Non-pigmented ciliary epithelial cell (primary cell): ENCODE measurements around the gene TCF7L2.

Experiments used
- DNase-seq: peaks from one replicate; pipeline ENCODE4 v3.0.0-alpha.2; 2010; ENCODE audit warnings: low read depth

Gene TCF7L2

GRCh38 chr10:112966194-112966855 is 16.3 kb downstream of the TCF7L2 start:
- DNase-seq: no peak

GRCh38 chr10:112967200-112967599 is 17.2 kb downstream of the TCF7L2 start:
- DNase-seq: no peak

GRCh38 chr10:112969131-112969530 is 19.1 kb downstream of the TCF7L2 start:
- no peak for DNase-seq

DNA sequence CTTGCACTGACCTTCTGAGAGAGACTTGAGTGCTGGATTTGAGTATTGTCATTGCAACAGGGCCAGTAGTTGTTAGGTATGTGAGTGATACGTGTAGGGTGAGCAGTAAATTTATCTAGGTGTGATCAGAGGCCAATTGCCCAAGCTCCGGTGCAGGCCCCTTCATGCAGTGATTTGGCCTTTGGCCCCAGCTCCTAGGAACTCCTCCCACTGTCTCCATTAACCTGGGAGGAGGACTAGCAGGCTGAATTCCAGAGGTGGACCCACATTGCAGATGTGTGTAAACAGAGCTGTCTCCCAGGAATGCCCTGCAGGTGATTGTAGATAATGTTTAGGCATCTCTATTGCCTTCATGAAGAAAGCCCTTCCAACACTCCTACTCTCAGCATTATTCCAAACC is 19.5 kb downstream of the TCF7L2 start:
- no peak for DNase-seq

DNA sequence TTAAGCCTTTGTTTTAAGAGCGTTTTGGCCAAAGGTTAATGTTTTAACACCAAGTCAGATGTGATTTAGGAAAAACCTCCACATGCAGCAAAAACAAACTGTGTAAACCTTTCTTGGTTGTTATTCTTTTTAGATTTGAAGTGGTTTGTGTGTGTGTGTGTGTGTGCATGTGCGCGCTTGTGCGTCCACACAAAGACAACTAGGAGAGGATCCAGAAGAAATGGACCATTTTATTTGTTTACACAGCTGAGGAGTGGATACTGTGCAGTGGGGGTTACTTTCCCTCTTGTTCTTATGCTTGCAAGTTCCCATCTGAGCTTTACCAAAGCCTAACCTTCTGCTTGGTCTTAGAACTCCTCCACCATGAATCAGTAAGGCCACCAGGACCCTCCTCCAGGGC is 20.0 kb downstream of the TCF7L2 start:
- no peak for DNase-seq

DNA sequence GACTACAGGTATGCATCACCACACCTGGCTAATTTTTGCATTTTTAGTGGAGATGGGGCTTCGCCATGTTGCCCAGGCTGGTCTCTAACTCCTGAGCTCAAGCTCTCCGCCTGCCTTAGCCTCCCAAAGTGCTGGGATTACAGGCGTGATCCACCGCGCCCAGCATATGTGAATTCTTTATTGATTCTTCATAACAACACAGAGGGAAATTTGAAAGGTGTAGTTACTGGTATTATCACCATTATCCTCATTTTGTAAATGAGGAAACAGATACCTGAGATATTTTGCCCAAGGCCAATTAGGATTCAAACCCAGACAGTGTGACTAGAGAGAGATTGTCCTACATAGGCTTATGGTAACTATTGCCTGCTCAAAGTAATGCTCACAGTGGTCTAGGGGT is 22.6 kb downstream of the TCF7L2 start:
- no peak for DNase-seq

DNA sequence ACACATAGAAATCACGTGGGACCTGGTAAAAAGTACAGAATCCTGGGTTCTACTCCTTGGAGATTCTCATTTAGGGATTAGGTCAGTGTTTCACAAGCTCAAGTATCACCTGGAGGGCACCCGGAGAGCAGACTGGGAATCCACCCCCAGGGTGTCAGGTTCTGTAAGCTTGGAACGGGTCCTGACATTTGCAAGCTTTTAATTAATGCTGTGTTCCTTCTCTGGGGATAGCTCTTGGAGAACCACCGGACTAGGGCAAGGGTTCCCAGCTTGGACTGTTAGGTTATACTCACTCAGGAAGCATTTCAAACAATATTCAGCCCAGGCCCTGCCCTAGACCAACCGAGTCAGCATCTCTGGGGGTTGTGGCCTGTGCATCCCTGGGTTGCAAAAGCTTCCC is 23.0 kb downstream of the TCF7L2 start:
- no peak for DNase-seq

GRCh38 chr10:112973805-112974204 is 23.8 kb downstream of the TCF7L2 start:
- no peak for DNase-seq

DNA sequence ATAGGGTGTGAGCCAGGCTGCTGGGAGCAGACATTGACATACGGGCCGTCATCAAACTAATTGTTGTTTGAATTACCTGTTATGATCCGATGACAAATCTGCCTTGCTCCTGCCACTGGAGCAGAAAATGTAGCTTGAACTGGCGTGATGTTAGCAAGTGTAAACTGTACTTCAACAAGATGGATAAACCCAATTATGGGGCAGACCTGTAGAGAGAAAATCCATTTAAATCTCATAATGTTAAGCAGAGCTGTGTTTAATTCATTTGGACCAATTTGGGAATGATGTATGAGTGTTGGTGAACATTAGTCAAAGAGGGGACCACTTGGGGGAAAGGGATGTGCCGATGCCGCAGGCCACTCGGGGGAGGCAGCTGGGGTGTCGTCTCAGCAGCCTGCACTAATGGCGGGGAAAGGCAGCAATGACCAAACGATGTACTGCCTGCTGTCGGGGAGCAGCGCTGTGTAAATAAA is 27.4 kb downstream of the TCF7L2 start:
- DNase-seq: no peak

DNA sequence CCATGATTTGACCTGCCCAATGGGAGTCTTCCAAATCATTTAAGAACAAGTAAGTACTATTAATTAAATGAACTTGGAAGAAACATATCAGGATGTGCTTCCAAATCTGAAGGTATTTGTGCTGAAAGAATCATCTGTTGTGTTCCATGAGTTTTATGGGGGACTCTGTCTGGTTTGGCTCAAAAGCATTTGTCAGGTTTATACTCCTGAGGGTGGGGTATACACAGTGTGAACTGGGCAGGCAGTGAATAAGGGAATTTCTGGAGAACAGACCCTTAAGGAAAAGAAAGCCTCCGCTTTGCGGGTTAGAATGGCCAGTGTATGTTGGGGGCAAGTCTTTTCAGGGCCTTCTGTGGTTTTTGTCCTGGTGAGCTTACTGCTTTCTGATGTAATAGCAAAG is 29.9 kb downstream of the TCF7L2 start:
- no peak for DNase-seq

DNA sequence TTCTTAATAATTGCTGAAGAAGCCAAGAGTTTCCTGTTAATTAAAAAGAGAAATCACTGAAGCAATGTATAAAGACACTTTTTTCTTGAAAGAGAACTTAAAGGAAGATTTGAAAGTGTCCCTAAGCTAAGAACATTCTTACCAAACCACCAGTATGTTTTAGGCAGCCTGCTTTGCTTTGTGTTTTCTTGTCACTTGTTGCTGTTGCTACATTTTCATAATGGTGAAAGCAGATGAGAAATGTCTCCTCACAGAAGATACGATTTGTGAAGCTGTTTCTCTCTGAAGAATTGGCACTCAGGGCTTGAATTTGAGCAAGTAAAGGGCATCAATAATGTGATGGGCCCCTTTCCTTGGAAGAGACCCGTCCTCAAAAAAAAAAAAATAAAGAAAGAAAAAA is 30.9 kb downstream of the TCF7L2 start:
- DNase-seq: no peak

GRCh38 chr10:112981553-112981952 is 31.5 kb downstream of the TCF7L2 start:
- no peak for DNase-seq

DNA sequence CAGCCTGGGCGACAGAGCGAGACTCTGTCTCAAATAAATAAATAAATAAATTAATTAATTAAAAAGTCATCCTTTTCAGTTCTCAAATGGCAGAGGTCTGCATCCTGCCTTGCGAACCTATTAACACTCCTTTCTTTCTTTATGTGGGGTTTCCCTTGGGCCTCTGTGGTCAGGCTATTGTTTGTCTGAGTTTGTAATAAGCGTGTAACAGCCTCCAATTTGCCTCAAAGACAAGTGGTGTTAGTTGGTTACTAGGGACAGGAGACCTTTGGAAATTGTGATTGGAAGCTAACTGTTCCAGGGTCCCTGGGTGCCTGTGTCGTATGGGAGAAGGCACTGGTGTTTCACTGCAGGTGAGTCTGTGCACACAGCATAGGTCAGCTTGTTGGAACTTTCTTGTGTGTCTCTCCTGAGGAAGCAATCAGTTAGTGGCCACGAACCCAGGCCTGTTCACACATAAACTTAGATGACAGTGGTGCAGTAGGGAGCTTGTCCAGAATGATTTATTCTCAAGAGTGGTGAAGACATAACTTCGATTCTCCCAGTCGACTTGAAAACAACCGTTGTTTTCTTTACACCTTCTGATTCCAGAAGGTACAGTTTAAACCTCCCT is 33.5 kb downstream of the TCF7L2 start:
- DNase-seq: no peak

DNA sequence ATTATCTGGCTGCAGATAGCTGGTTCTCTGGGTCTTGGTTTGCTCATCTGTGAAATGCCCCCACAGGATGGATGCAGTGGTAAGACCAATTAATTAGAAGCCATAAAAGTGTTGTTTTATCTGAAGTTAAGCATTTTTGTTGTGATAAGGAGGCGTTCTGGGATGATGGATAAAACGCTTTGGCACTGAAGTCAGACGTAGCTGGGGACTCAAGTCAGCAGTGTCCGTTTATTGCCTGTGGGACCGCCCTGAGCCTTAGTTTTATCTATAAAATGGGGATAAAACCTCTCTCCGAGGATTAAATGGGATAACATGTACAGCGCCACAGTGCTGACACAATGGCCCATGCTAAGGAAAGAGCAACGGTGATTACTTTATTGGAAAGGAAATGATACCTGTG is 34.7 kb downstream of the TCF7L2 start:
- no peak for DNase-seq

- DNase-seq: no peak
These were observed 35.9 kb downstream of the TCF7L2 start for GRCh38 chr10:112985690-112986543.

DNA sequence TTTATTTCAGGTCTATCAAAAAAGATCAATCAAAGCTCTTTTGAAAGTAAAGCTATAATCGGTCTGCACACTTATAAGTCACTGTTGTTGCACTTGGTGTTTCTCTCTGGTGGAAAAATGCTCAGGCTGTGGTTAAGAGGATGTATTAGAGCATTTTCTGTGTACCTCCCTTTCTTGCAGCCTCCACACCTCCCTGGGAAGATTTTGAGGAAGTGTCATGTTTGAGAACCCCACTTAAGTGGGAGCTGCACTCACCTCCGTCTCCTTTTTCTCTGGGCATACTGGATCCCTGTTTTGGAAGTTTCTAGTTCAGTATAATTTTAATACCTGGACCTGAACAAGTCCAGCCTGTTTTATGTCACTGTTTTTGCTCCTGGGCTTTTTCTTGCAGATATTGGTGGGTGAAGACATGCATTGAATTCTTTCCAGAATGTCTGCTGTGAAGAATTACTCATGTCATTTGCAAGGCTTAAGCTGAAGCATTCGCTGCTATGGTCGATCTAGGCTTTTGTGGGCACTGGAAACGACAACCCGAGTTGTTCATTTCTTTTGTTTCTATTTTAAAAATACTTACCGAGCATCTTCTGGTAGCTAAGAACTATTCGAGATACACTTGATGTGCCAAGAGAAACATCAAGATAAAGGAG is 36.6 kb downstream of the TCF7L2 start:
- DNase-seq: no peak

DNA sequence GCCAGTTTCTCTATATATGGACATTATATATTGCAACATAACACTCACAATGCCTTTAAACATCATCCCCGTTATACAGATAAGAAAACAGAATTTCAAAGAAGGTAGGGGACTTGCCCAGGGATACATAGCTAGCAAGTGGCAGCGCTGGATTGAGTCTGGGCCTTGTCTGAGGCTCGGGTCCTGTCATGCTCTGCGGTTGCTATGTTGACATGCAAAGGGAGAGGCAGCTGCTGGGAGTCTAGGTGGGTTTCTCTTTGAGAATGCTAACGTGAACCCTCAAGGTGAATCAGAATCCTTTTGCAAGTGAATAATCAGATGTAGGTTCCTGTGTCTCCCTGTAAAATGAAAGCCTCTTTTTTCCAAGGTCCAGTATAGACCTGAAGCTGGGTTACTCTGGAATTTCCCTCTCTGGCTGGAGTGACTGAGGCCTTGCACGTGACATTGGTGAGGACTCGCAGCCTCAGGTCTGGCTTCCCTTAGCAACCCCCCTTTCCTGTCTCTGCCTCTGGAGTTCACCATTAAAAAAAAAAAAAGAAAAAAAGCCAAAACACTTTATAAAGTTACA is 38.9 kb downstream of the TCF7L2 start:
- DNase-seq: no peak

GRCh38 chr10:112989826-112990225 is 39.8 kb downstream of the TCF7L2 start:
- DNase-seq: no peak

DNA sequence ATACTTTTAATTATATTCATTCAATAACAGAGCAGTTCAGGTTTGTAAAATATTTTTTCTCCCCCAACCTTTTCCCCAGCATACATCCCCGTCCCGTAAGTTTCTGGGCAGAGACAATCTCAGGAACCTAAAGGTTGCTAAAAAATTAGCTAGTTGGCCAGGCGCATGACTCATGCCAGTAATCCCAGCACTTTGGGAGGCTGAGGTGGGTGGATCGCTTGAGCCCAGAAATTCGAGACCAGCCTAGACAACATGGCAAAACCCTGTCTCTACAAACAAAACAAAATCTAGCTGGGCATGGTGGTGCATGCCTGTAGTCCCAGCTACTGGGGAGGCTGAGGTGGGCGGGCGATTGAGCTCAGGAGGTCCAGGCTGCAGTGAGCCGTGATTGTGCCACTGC is 40.2 kb downstream of the TCF7L2 start:
- no peak for DNase-seq

DNA sequence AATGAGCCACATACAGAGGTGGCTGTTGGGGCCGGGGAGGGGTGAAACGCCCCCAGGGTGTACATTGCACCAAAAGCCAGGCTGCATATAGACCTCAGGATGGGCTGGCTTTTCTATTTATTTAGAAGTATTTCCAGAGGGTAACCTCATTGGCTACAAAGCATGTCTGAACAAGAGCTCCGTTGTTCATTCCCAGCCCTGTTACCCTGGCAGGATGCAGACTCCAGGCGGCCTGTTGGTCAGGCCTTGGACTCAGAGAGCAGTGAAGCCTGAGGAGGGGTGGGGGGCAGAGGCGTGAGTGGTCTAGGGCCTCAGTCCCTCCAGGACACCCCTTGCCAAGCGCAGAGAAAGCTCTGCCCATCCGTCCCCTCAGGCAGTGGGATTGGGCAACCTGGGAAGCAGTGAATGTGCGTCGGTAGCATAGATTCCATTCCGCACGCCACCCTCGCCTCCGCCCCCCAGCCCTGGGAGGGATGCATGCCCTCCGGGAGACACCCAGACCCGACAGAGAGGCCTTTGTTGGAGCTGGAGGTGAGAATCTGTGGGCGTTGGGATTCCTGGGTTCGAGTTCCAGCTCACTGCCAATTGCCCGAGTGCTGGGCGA is 41.9 kb downstream of the TCF7L2 start:
- DNase-seq: no peak

GRCh38 chr10:112996462-112996861 is 46.4 kb downstream of the TCF7L2 start:
- no peak for DNase-seq

GRCh38 chr10:112999102-112999501 is 49.1 kb downstream of the TCF7L2 start:
- no peak for DNase-seq
